GM12864 (cell line): ENCODE results near the gene NR3C2.

Experiments used
- DNase-seq: peaks from one replicate; pipeline ENCODE4 v3.0.0-alpha.2; 2011; ENCODE audit warnings: low read depth
- H3K4me3 ChIP-seq: 2 replicates; pipeline ENCODE4 v1.5.1; 2011; ENCODE audit warnings: mild to moderate bottlenecking, low read depth, low read length, control low read depth
- CTCF ChIP-seq: IDR thresholded peaks from 2 replicates; pipeline ENCODE4 v1.5.1; 2011; ENCODE audit warnings: low read depth, mild to moderate bottlenecking, moderate library complexity, low read length, control low read depth, inconsistent platforms; ENCODE audit errors: missing control alignments

Gene NR3C2

GRCh38 chr4:148162991-148163390, 279.2 kb downstream of the NR3C2 start:
- TF ChIP-seq CTCF, result no peak
- no peak for DNase-seq
- no peak overlapping the region for H3K4me3 ChIP-seq

GRCh38 chr4:148162519-148162918, 279.7 kb downstream of the NR3C2 start:
- DNase-seq, result no peak
- TF ChIP-seq CTCF, result no peak
- no peak overlapping the region for H3K4me3 ChIP-seq

GRCh38 chr4:148161601-148162000, 280.6 kb downstream of the NR3C2 start:
- H3K4me3 ChIP-seq, result no peak overlapping the region
- DNase-seq, result no peak
- TF ChIP-seq CTCF, result no peak

GRCh38 chr4:148159793-148160192, 282.4 kb downstream of the NR3C2 start:
- no peak for DNase-seq
- no peak for TF ChIP-seq CTCF
- no peak overlapping the region for H3K4me3 ChIP-seq

- no peak for DNase-seq
- no peak overlapping the region for H3K4me3 ChIP-seq
- no peak for TF ChIP-seq CTCF
Observed at GRCh38 chr4:148154769-148155168, 287.4 kb downstream of the NR3C2 start.

- H3K4me3 ChIP-seq, result no peak overlapping the region
- DNase-seq, result no peak
- no peak for TF ChIP-seq CTCF
Observed at GRCh38 chr4:148152868-148153625, 289.2 kb downstream of the NR3C2 start.

- no peak for DNase-seq
- no peak overlapping the region for H3K4me3 ChIP-seq
- no peak for TF ChIP-seq CTCF
Observed at GRCh38 chr4:148151806-148152205, 290.4 kb downstream of the NR3C2 start.
